DND-41 (cell line): Measurements from ENCODE around the gene ASB5.
"Not testable (repeated sequence)": the region's sequence is repeated elsewhere in the genome, so short reads cannot be mapped to it uniquely, and the experiment has no call there.

Experiments
- ATAC-seq: fragments of 200-7000 bp; cut with Tn5 transposase; 3 replicates; pipeline ENCODE4 v1.9.1; 2021; ENCODE audit warnings: low read depth; ENCODE audit not compliant: insufficient read depth
- DNase-seq: peaks from one replicate; pipeline ENCODE4 v3.0.0-alpha.2; 2020
- H2AFZ ChIP-seq: 2 replicates; pipeline ENCODE4 v1.6.0; 2012; ENCODE audit warnings: low read depth, low read length
- H3K27ac ChIP-seq: 2 replicates; pipeline ENCODE4 v1.5.1; 2012; ENCODE audit warnings: low read length, inconsistent platforms
- H3K27me3 ChIP-seq: fragments of 200-600 bp; sonication (generic); 2 replicates; pipeline ENCODE4 v1.6.0; 2012; ENCODE audit warnings: low read length, mild to moderate bottlenecking, inconsistent platforms; ENCODE audit not compliant: insufficient read depth, poor library complexity
- H3K36me3 ChIP-seq: 2 replicates; pipeline ENCODE4 v1.5.1; 2012; ENCODE audit warnings: low read length, inconsistent platforms; ENCODE audit not compliant: insufficient read depth
- H3K4me1 ChIP-seq: 2 replicates; pipeline ENCODE4 v1.5.1; 2012; ENCODE audit warnings: mild to moderate bottlenecking, low read length; ENCODE audit not compliant: insufficient read depth
- H3K4me2 ChIP-seq: 2 replicates; pipeline ENCODE4 v1.6.0; 2012; ENCODE audit warnings: mild to moderate bottlenecking, moderate library complexity, low read length, inconsistent platforms; ENCODE audit not compliant: insufficient read depth
- H3K4me3 ChIP-seq, 2 experiments: fragments of 200-600 bp in 1 of 2; shearing (Covaris generic) in 1 of 2; 2 replicates each; pipeline ENCODE4 v1.5.1; 2012 to 2016; ENCODE audit warnings: inconsistent platforms in 2 of 2, low read length in 2 of 2, mild to moderate bottlenecking in 2 of 2, low read depth in 1 of 2, moderate library complexity in 1 of 2
- H3K79me2 ChIP-seq: 2 replicates; pipeline ENCODE4 v1.6.0; 2012; ENCODE audit warnings: low read length, inconsistent platforms; ENCODE audit not compliant: insufficient read depth
- H3K9ac ChIP-seq: 2 replicates; pipeline ENCODE4 v1.6.0; 2012; ENCODE audit warnings: low read depth, mild to moderate bottlenecking, inconsistent platforms, low read length, moderate library complexity
- H3K9me3 ChIP-seq: 2 replicates; pipeline ENCODE4 v1.5.1; 2012; ENCODE audit warnings: low read length, moderate library complexity, mild to moderate bottlenecking, inconsistent platforms; ENCODE audit not compliant: insufficient read depth, severe bottlenecking
- H4K20me1 ChIP-seq: 2 replicates; pipeline ENCODE4 v1.6.0; 2012; ENCODE audit warnings: low read length; ENCODE audit not compliant: insufficient read depth
- CTCF ChIP-seq: IDR thresholded peaks from 2 replicates; pipeline ENCODE4 v1.5.1; 2012; ENCODE audit warnings: borderline replicate concordance, low read length, moderate library complexity, mild to moderate bottlenecking; ENCODE audit not compliant: poor library complexity, severe bottlenecking; ENCODE audit errors: extremely low read depth
- EZH2 ChIP-seq: IDR thresholded peaks from 3 replicates; pipeline ENCODE4 v1.6.1; 2012; ENCODE audit warnings: borderline replicate concordance, low read depth, mild to moderate bottlenecking, moderate library complexity, low read length, inconsistent platforms; ENCODE audit not compliant: severe bottlenecking

Gene ASB5

DNA sequence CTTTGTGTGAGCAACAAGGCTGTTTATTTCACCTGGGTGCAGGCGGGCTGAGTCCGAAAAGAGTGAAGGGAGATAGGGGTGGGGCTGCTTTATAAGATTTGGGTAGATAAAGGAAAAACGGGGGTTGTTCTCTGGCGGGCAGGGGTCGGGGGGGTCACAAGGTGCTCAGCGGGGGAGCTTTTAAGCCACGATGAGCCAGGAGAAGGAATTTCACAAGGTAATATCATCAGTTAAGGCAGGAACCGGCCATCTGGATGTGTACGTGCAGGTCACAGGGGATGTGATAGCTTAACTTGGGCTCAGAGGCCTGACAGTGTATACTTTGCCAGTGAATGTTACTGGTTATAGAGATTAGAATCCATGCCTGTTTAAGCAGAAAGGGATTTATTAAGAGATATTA lies 31.0 kb upstream of the ASB5 start:
- no peaks in the 10 kb centered on the region for H3K36me3 ChIP-seq
- no peaks in the 10 kb centered on the region for H3K4me1 ChIP-seq
- TF ChIP-seq EZH2 (no peak), CTCF (no peak)
- no peak overlapping the region for H3K4me2 ChIP-seq
- no peak overlapping the region for H3K4me3 ChIP-seq
- H4K20me1 ChIP-seq: no peaks in the 10 kb centered on the region
- no peak overlapping the region for H3K9ac ChIP-seq
- no peak for DNase-seq
- H3K79me2 ChIP-seq: no peaks in the 10 kb centered on the region
- no peak overlapping the region for H3K27ac ChIP-seq
- peaks cover 7% of the 10 kb centered on the region for H3K27me3 ChIP-seq
- no peak overlapping the region for H2AFZ ChIP-seq
- ATAC-seq: no peak
- no peaks in the 10 kb centered on the region for H3K9me3 ChIP-seq

DNA sequence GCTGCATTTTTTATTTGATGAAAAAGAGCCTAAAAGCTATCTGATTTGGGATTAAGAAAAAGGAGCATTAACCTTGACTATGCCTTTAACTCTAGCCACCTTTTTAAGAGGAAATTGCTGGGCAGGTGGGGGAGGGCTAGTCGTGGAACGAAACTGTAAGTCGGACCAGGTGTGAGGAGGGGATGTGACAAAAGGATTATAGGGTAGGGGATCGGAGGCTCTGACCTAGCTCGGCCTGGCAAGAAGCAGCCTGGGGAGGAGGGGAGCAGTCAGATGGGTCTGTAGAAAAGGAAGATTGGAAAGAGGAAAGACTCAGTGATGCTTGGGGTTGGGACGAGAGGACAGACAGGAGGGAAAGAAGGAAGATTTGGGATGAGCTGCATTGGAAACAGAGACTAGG lies 29.6 kb upstream of the ASB5 start:
- no peak overlapping the region for H3K4me2 ChIP-seq
- H3K4me1 ChIP-seq: no peaks in the 10 kb centered on the region
- no peaks in the 10 kb centered on the region for H3K9me3 ChIP-seq
- H3K27ac ChIP-seq: no peak overlapping the region
- no peak overlapping the region for H3K9ac ChIP-seq
- no peak overlapping the region for H2AFZ ChIP-seq
- no peak overlapping the region for H3K4me3 ChIP-seq
- DNase-seq (no peak), ATAC-seq (no peak)
- peaks cover 2% of the 10 kb centered on the region for H3K27me3 ChIP-seq
- no peaks in the 10 kb centered on the region for H4K20me1 ChIP-seq
- H3K79me2 ChIP-seq: no peaks in the 10 kb centered on the region
- TF ChIP-seq CTCF (no peak), EZH2 (no peak)
- no peaks in the 10 kb centered on the region for H3K36me3 ChIP-seq

- not testable (repeated sequence) for H3K4me2 ChIP-seq, H4K20me1 ChIP-seq, H3K36me3 ChIP-seq, ATAC-seq, H3K27me3 ChIP-seq, H3K4me1 ChIP-seq, H3K9ac ChIP-seq, H3K27ac ChIP-seq, H3K9me3 ChIP-seq, H2AFZ ChIP-seq, DNase-seq, H3K4me3 ChIP-seq, H3K79me2 ChIP-seq
Observed at GRCh38 chr4:176295907-176296306, 26.9 kb upstream of the ASB5 start.

DNA sequence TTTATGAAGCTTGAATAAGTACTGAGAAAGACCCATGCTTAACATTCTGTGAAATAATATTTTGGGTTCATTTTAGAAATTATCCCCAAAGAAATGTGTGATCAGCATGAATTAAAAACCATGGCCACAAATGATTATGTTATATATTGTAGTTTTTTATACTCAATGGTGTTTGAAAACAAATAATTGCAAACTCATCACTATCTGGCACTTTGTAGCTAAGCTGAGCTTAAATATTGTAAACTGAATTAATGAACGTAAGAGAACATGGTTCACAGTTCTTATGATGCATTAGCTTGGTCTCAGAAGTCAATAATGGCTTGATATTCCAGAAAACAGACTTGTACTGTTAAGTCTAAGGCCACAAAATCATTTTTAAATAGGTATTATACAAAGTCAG lies 24.6 kb upstream of the ASB5 start:
- H4K20me1 ChIP-seq: no peaks in the 10 kb centered on the region
- no peaks in the 10 kb centered on the region for H3K36me3 ChIP-seq
- H3K9ac ChIP-seq: no peak overlapping the region
- H3K27ac ChIP-seq: no peak overlapping the region
- ATAC-seq (no peak), DNase-seq (no peak)
- no peaks in the 10 kb centered on the region for H3K79me2 ChIP-seq
- no peak overlapping the region for H2AFZ ChIP-seq
- H3K4me2 ChIP-seq: no peak overlapping the region
- TF ChIP-seq CTCF: no peak
- no peak for TF ChIP-seq EZH2
- no peaks in the 10 kb centered on the region for H3K4me1 ChIP-seq
- H3K9me3 ChIP-seq: no peaks in the 10 kb centered on the region
- peaks cover 18% of the 10 kb centered on the region for H3K27me3 ChIP-seq
- H3K4me3 ChIP-seq: no peak overlapping the region
